Measurements from ENCODE around the gene MAD1L1.
"Not testable (repeated sequence)": the region's sequence is repeated elsewhere in the genome, so short reads cannot be mapped to it uniquely, and the experiment has no call there.

GRCh38 chr7:1840744-1841143 is 392.0 kb downstream of the MAD1L1 start:
- TF ChIP-seq ZC3H10 (CRISPR knock-in tag; IDR thresholded peaks at IDR 0.05); TOX (CRISPR knock-in tag; IDR thresholded peaks at IDR 0.05; ENCODE audit: borderline replicate concordance); ZFP30 (CRISPR knock-in tag; IDR thresholded peaks at IDR 0.05); ARNTL (CRISPR knock-in tag; IDR thresholded peaks at IDR 0.05; ENCODE audit: borderline replicate concordance, low read depth); TSHZ2 (CRISPR knock-in tag; IDR thresholded peaks at IDR 0.05): not testable (repeated sequence)

Data from SK-N-SH treated with all-trans-retinoic acid at 6 μM for 48 hours (cell line).